ENCODE data around the gene GRAMD1A. TPM values are rescaled to one million over a fixed set of nuclear protein-coding genes. Genes with fewer than 3 reads are reported as not detected.
A peak's percentile ranks its signal among the peaks of the same experiment; 100 is the strongest.
"Not testable (repeated sequence)": the region's sequence is repeated elsewhere in the genome, so short reads cannot be mapped to it uniquely, and the experiment has no call there.

The GRAMD1A gene
- total RNA-seq, 2 experiments from 2014 or later, result 185 to 227 TPM

- Mint-ChIP-seq H3K27me3 (no peaks in the 10 kb centered on the region), H3K9me3 (ENCODE audit: low read depth) (no peaks in the 10 kb centered on the region), H3K4me3 (peak overlapping the region; percentile 26), H3K27ac (peak overlapping the region; percentile 51), H3K4me1 (peaks cover 62% of the 10 kb centered on the region), H3K36me3 (ENCODE audit: low read depth) (peaks cover 63% of the 10 kb centered on the region)
- DNase-seq, result no peak
- ATAC-seq, result no peak
- POLR2A ChIA-PET, result interaction anchor here (0.6 kb wide), 1 partner anchor 36 kb away, joined by 3 read pairs; no protein-coding TSS in a partner anchor
- CTCF ChIA-PET, result no interaction called here
- intact Hi-C loops (cut with DNase I, micrococcal nuclease), result loop anchor here (5.0 kb wide), 2 partner anchors 42 to 1632 kb away; partner anchors contain the start of genes CEBPG (in 1 of the 2) and ZNF792 (in 1 of the 2)
Observed at GRCh38 chr19:35004517-35005255, 4.6 kb downstream of the GRAMD1A start.

- CTCF ChIA-PET, result interaction anchor here (0.5 to 10.4 kb wide), 6 partner anchors 20 to 137 kb away, joined by 3 to 124 read pairs (median 4); partner anchors contain the start of gene ZNF30
- intact Hi-C loops (cut with DNase I, micrococcal nuclease), result no loop called here
- peaks cover 65% of the 10 kb centered on the region for H3K4me1 Mint-ChIP-seq
- peak overlapping the region; percentile 74 for H3K27ac Mint-ChIP-seq
- H3K9me3 Mint-ChIP-seq (ENCODE audit: low read depth), result no peaks in the 10 kb centered on the region
- no peak overlapping the region for H3K4me3 Mint-ChIP-seq
- no peak for ATAC-seq
- POLR2A ChIA-PET, result interaction anchor here (0.6 to 1.0 kb wide), 5 partner anchors 8 to 52 kb away, joined by 3 to 5 read pairs (median 3); no protein-coding TSS in a partner anchor
- no peaks in the 10 kb centered on the region for H3K27me3 Mint-ChIP-seq
- peaks cover 66% of the 10 kb centered on the region for H3K36me3 Mint-ChIP-seq (ENCODE audit: low read depth)
- DNase-seq, result no peak
Observed at GRCh38 chr19:35005256-35005977, 5.3 kb downstream of the GRAMD1A start.

- H3K27me3 Mint-ChIP-seq; ATAC-seq; intact Hi-C loops (cut with DNase I, micrococcal nuclease); H3K4me3 Mint-ChIP-seq; DNase-seq; H3K9me3 Mint-ChIP-seq (ENCODE audit: low read depth): not testable (repeated sequence)
- H3K27ac Mint-ChIP-seq, result peak overlapping the region; percentile 74
- ChIA-PET POLR2A (interaction anchor here (0.6 to 1.0 kb wide), 4 partner anchors 8 to 51 kb away, joined by 3 to 5 read pairs (median 4); no protein-coding TSS in a partner anchor), CTCF (interaction anchor here (0.5 to 10.4 kb wide), 8 partner anchors 10 to 1081 kb away, joined by 3 to 124 read pairs (median 4); partner anchors contain the start of gene ZNF30)
- peaks cover 70% of the 10 kb centered on the region for H3K4me1 Mint-ChIP-seq
- peaks cover 69% of the 10 kb centered on the region for H3K36me3 Mint-ChIP-seq (ENCODE audit: low read depth)
Observed at GRCh38 chr19:35006007-35006341, 5.9 kb downstream of the GRAMD1A start.

GRCh38 chr19:35006342-35006998 lies 6.3 kb downstream of the GRAMD1A start:
- no peak overlapping the region for H3K4me3 Mint-ChIP-seq
- ChIA-PET POLR2A (interaction anchor here (0.6 to 0.9 kb wide), 3 partner anchors 9 to 51 kb away, joined by 3 to 5 read pairs (median 4); no protein-coding TSS in a partner anchor), CTCF (interaction anchor here (0.6 to 10.4 kb wide), 7 partner anchors 10 to 1081 kb away, joined by 3 to 124 read pairs (median 5); partner anchors contain the start of gene ZNF30)
- no peaks in the 10 kb centered on the region for H3K27me3 Mint-ChIP-seq
- peaks cover 72% of the 10 kb centered on the region for H3K4me1 Mint-ChIP-seq
- no peaks in the 10 kb centered on the region for H3K9me3 Mint-ChIP-seq (ENCODE audit: low read depth)
- H3K36me3 Mint-ChIP-seq (ENCODE audit: low read depth), result peaks cover 69% of the 10 kb centered on the region
- peak overlapping the region; percentile 42 for H3K27ac Mint-ChIP-seq
- ATAC-seq (no peak), DNase-seq (no peak)
- intact Hi-C loops (cut with DNase I, micrococcal nuclease), result no loop called here

- no peaks in the 10 kb centered on the region for H3K27me3 Mint-ChIP-seq
- intact Hi-C loops (cut with DNase I, micrococcal nuclease), result no loop called here
- H3K4me1 Mint-ChIP-seq, result peaks cover 72% of the 10 kb centered on the region
- H3K27ac Mint-ChIP-seq, result peak overlapping the region; percentile 42
- ChIA-PET POLR2A (no interaction called here), CTCF (interaction anchor here (1.7 to 10.4 kb wide), 2 partner anchors 11 to 33 kb away, joined by 6 to 124 read pairs; no protein-coding TSS in a partner anchor)
- ATAC-seq, result no peak
- H3K4me3 Mint-ChIP-seq, result no peak overlapping the region
- no peaks in the 10 kb centered on the region for H3K9me3 Mint-ChIP-seq (ENCODE audit: low read depth)
- no peak for DNase-seq
- H3K36me3 Mint-ChIP-seq (ENCODE audit: low read depth), result peaks cover 68% of the 10 kb centered on the region
Observed at GRCh38 chr19:35006999-35007365, 6.9 kb downstream of the GRAMD1A start.

- H3K27ac Mint-ChIP-seq; DNase-seq; POLR2A ChIA-PET; intact Hi-C loops (cut with DNase I, micrococcal nuclease); H3K27me3 Mint-ChIP-seq; ATAC-seq; H3K9me3 Mint-ChIP-seq (ENCODE audit: low read depth); H3K4me3 Mint-ChIP-seq: not testable (repeated sequence)
- Mint-ChIP-seq H3K36me3 (ENCODE audit: low read depth) (peaks cover 68% of the 10 kb centered on the region), H3K4me1 (peaks cover 72% of the 10 kb centered on the region)
- CTCF ChIA-PET, result interaction anchor here (1.7 to 10.4 kb wide), 2 partner anchors 11 to 34 kb away, joined by 6 to 124 read pairs; no protein-coding TSS in a partner anchor
Observed at GRCh38 chr19:35007427-35007826, 7.3 kb downstream of the GRAMD1A start.

GRCh38 chr19:35008891-35009341 lies 8.8 kb downstream of the GRAMD1A start:
- intact Hi-C loops (cut with DNase I, micrococcal nuclease), result no loop called here
- no peak overlapping the region for H3K4me3 Mint-ChIP-seq
- no peaks in the 10 kb centered on the region for H3K9me3 Mint-ChIP-seq (ENCODE audit: low read depth)
- no peaks in the 10 kb centered on the region for H3K27me3 Mint-ChIP-seq
- no peak for ATAC-seq
- H3K4me1 Mint-ChIP-seq, result peaks cover 72% of the 10 kb centered on the region
- H3K27ac Mint-ChIP-seq, result no peak overlapping the region
- POLR2A ChIA-PET, result interaction anchor here (1.1 kb wide), 1 partner anchor 20 kb away, joined by 3 read pairs; no protein-coding TSS in a partner anchor
- CTCF ChIA-PET, result interaction anchor here (10.4 kb wide), 1 partner anchor 35 kb away, joined by 124 read pairs; no protein-coding TSS in a partner anchor
- H3K36me3 Mint-ChIP-seq (ENCODE audit: low read depth), result peaks cover 68% of the 10 kb centered on the region
- DNase-seq, result no peak

GRCh38 chr19:35009424-35010415 lies 9.6 kb downstream of the GRAMD1A start:
- CTCF ChIA-PET, result interaction anchor here (0.9 to 10.4 kb wide), 2 partner anchors 34 to 36 kb away, joined by 3 to 124 read pairs; no protein-coding TSS in a partner anchor
- POLR2A ChIA-PET, result no interaction called here
- H3K4me1 Mint-ChIP-seq, result peaks cover 74% of the 10 kb centered on the region
- H3K36me3 Mint-ChIP-seq (ENCODE audit: low read depth), result peaks cover 68% of the 10 kb centered on the region
- H3K27me3 Mint-ChIP-seq, result no peaks in the 10 kb centered on the region
- intact Hi-C loops (cut with DNase I, micrococcal nuclease), result loop anchor here in 1 of 2 experiments (5.0 kb wide), 1 partner anchor 277 kb away; the partner anchor contains the start of gene ZNF181
- ATAC-seq (no peak), DNase-seq (no peak)
- no peak overlapping the region for H3K4me3 Mint-ChIP-seq
- peak overlapping the region; percentile 55 for H3K27ac Mint-ChIP-seq
- no peaks in the 10 kb centered on the region for H3K9me3 Mint-ChIP-seq (ENCODE audit: low read depth)

- CTCF ChIA-PET, result interaction anchor here (0.6 to 10.4 kb wide), 8 partner anchors 9 to 107 kb away, joined by 3 to 124 read pairs (median 4); no protein-coding TSS in a partner anchor
- Mint-ChIP-seq H3K9me3 (ENCODE audit: low read depth) (no peaks in the 10 kb centered on the region), H3K27ac (peak overlapping the region; percentile 64), H3K4me3 (no peak overlapping the region), H3K36me3 (ENCODE audit: low read depth) (peaks cover 69% of the 10 kb centered on the region), H3K27me3 (no peaks in the 10 kb centered on the region), H3K4me1 (peaks cover 75% of the 10 kb centered on the region)
- DNase-seq (no peak), ATAC-seq (no peak)
- POLR2A ChIA-PET, result interaction anchor here (0.6 kb wide), 1 partner anchor 10 kb away, joined by 4 read pairs; no protein-coding TSS in a partner anchor
- intact Hi-C loops (cut with DNase I, micrococcal nuclease), result loop anchor here in 1 of 2 experiments (5.0 kb wide), 1 partner anchor 279 kb away; the partner anchor contains the start of gene ZNF181
Observed at GRCh38 chr19:35011091-35011689, 11.1 kb downstream of the GRAMD1A start.

Data from activated CD4-positive, alpha-beta T cell treated with anti-CD3 and anti-CD28 coated beads for 36 hours (primary cell).